Epithelial cell of proximal tubule (primary cell): Measurements from ENCODE around the gene SPNS2. TPM values are rescaled to one million over a fixed set of nuclear protein-coding genes. Genes with fewer than 3 reads are reported as not detected.
A peak's percentile ranks its signal among the peaks of the same experiment; 100 is the strongest.

ENCODE experiments used
- DNase-seq: peaks from one replicate; pipeline ENCODE4 v3.0.0-alpha.2; 2011; ENCODE audit warnings: low read depth
- H3K4me3 ChIP-seq: 2 replicates; pipeline ENCODE4 v1.5.1; 2011; ENCODE audit warnings: low read depth, mild to moderate bottlenecking, low read length
- CTCF ChIP-seq: conservative IDR thresholded peaks from 2 replicates; pipeline ENCODE4 v1.5.1; 2012; ENCODE audit warnings: low read depth, mild to moderate bottlenecking, low read length
- total RNA-seq: library from RNA; depleted of rRNA; stranded (reverse); fragments of >200 nt; gene quantifications from 2 replicates; pipeline ENCODE4 v1.2.3, GENCODE V29; 2015

Gene SPNS2
- total RNA-seq, 1 donor from 2014 or later, result 162 TPM

- no peak for TF ChIP-seq CTCF
- DNase-seq, result peak; percentile 41
Measured at GRCh38 chr17:4520894-4521600, 22.4 kb downstream of the SPNS2 start.

GRCh38 chr17:4522661-4523060 lies 24.0 kb downstream of the SPNS2 start:
- no peak for DNase-seq
- TF ChIP-seq CTCF, result no peak
- H3K4me3 ChIP-seq, result no peak overlapping the region

More at GRCh38 chr17:4520894-4521600, 22.4 kb downstream of the SPNS2 start:
- H3K4me3 ChIP-seq, result no peak overlapping the region

GRCh38 chr17:4523946-4524345 lies 25.3 kb downstream of the SPNS2 start:
- no peak for DNase-seq
- no peak overlapping the region for H3K4me3 ChIP-seq
- TF ChIP-seq CTCF, result no peak

- no peak for DNase-seq
- TF ChIP-seq CTCF, result no peak
- no peak overlapping the region for H3K4me3 ChIP-seq
Measured at GRCh38 chr17:4525691-4526397, 27.2 kb downstream of the SPNS2 start.

GRCh38 chr17:4527134-4527533 lies 28.5 kb downstream of the SPNS2 start:
- H3K4me3 ChIP-seq, result no peak overlapping the region
- TF ChIP-seq CTCF, result no peak
- no peak for DNase-seq

GRCh38 chr17:4527566-4528125 lies 29.0 kb downstream of the SPNS2 start:
- no peak for DNase-seq
- no peak for TF ChIP-seq CTCF
- H3K4me3 ChIP-seq, result no peak overlapping the region
